ENCODE measurements around the gene CDRT4.

CDRT4 gene

GRCh38 chr17:15492791-15493692 is 25.6 kb upstream of the CDRT4 start:
- Histone ChIP-seq H3K4me3 (ENCODE audit: low read length) (no peak overlapping the region), H3K4me2 (ENCODE audit: low read length) (no peak overlapping the region), H4K20me1 (ENCODE audit: control insufficient read depth, insufficient read depth, low read depth, low read length) (no peaks in the 10 kb centered on the region), H3K27me3 (ENCODE audit: control insufficient read depth, low read length) (no peaks in the 10 kb centered on the region), H3K36me3 (ENCODE audit: control insufficient read depth, low read length) (no peaks in the 10 kb centered on the region), H3K9me3 (ENCODE audit: control insufficient read depth, insufficient read depth, low read length) (no peaks in the 10 kb centered on the region), H3K79me2 (ENCODE audit: control insufficient read depth, low read length) (no peaks in the 10 kb centered on the region), H3K27ac (ENCODE audit: low read depth, low read length) (no peak overlapping the region), H3K9me2 (replicated peaks; ENCODE audit: control insufficient read depth, low read length) (no peaks in the 10 kb centered on the region), H3K4me1 (ENCODE audit: control insufficient read depth, low read length) (no peaks in the 10 kb centered on the region), H3F3A (ENCODE audit: control insufficient read depth, insufficient read depth) (no peaks in the 10 kb centered on the region)
- TF ChIP-seq EZH2phosphoT487 (IDR thresholded peaks at IDR 0.05; ENCODE audit: borderline replicate concordance, low read length) = no peak
- TF ChIP-seq, protein P1, sequence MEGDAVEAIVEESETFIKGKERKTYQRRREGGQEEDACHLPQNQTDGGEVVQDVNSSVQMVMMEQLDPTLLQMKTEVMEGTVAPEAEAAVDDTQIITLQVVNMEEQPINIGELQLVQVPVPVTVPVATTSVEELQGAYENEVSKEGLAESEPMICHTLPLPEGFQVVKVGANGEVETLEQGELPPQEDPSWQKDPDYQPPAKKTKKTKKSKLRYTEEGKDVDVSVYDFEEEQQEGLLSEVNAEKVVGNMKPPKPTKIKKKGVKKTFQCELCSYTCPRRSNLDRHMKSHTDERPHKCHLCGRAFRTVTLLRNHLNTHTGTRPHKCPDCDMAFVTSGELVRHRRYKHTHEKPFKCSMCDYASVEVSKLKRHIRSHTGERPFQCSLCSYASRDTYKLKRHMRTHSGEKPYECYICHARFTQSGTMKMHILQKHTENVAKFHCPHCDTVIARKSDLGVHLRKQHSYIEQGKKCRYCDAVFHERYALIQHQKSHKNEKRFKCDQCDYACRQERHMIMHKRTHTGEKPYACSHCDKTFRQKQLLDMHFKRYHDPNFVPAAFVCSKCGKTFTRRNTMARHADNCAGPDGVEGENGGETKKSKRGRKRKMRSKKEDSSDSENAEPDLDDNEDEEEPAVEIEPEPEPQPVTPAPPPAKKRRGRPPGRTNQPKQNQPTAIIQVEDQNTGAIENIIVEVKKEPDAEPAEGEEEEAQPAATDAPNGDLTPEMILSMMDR (IDR thresholded peaks at IDR 0.05; ENCODE audit: low read depth, low read length, poor library complexity, severe bottlenecking) = no peak

DNA sequence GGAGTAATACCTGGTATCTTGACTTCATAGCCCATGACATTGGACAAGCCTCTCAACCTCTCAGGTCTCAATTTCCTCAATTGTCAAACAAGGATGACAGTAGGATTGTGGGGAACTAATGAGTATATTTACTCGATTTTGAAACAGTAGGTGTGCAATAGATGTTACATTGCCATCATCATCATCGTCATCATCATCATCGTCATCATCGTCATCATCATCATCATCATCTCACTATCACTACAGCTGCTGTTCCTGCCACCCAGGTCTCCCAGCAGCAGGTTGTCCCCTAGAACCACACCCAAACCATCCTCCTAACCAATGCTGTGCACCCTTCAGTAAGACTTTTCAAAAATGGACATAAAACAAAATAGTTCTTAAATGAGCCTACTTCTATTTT is 24.8 kb upstream of the CDRT4 start:
- Histone ChIP-seq H3F3A (ENCODE audit: control insufficient read depth, insufficient read depth) (no peaks in the 10 kb centered on the region), H3K36me3 (ENCODE audit: control insufficient read depth, low read length) (no peaks in the 10 kb centered on the region), H3K4me1 (ENCODE audit: control insufficient read depth, low read length) (no peaks in the 10 kb centered on the region), H3K4me3 (ENCODE audit: low read length) (no peak overlapping the region), H3K27me3 (ENCODE audit: control insufficient read depth, low read length) (no peaks in the 10 kb centered on the region), H3K9me2 (replicated peaks; ENCODE audit: control insufficient read depth, low read length) (no peaks in the 10 kb centered on the region), H4K20me1 (ENCODE audit: control insufficient read depth, insufficient read depth, low read depth, low read length) (no peaks in the 10 kb centered on the region), H3K27ac (ENCODE audit: low read depth, low read length) (no peak overlapping the region), H3K9me3 (ENCODE audit: control insufficient read depth, insufficient read depth, low read length) (no peaks in the 10 kb centered on the region), H3K4me2 (ENCODE audit: low read length) (no peak overlapping the region), H3K79me2 (ENCODE audit: control insufficient read depth, low read length) (no peaks in the 10 kb centered on the region)
- no peak for TF ChIP-seq EZH2phosphoT487 (IDR thresholded peaks at IDR 0.05; ENCODE audit: borderline replicate concordance, low read length)
- TF ChIP-seq, protein P1 (IDR thresholded peaks at IDR 0.05; ENCODE audit: low read depth, low read length, poor library complexity, severe bottlenecking) = no peak

- no peak overlapping the region for H3K4me2 ChIP-seq (ENCODE audit: low read length)
These were observed 23.3 kb upstream of the CDRT4 start for GRCh38 chr17:15490634-15491261.

More at GRCh38 chr17:15490634-15491261, 23.3 kb upstream of the CDRT4 start:
- Histone ChIP-seq H3K79me2 (ENCODE audit: control insufficient read depth, low read length) (no peaks in the 10 kb centered on the region), H3K4me3 (ENCODE audit: low read length) (no peak overlapping the region), H3F3A (ENCODE audit: control insufficient read depth, insufficient read depth) (no peaks in the 10 kb centered on the region), H3K27me3 (ENCODE audit: control insufficient read depth, low read length) (no peaks in the 10 kb centered on the region), H3K9me3 (ENCODE audit: control insufficient read depth, insufficient read depth, low read length) (no peaks in the 10 kb centered on the region), H3K9me2 (replicated peaks; ENCODE audit: control insufficient read depth, low read length) (no peaks in the 10 kb centered on the region), H3K4me1 (ENCODE audit: control insufficient read depth, low read length) (no peaks in the 10 kb centered on the region), H3K36me3 (ENCODE audit: control insufficient read depth, low read length) (no peaks in the 10 kb centered on the region), H4K20me1 (ENCODE audit: control insufficient read depth, insufficient read depth, low read depth, low read length) (no peaks in the 10 kb centered on the region), H3K27ac (ENCODE audit: low read depth, low read length) (no peak overlapping the region)
- TF ChIP-seq, protein P1 (IDR thresholded peaks at IDR 0.05; ENCODE audit: low read depth, low read length, poor library complexity, severe bottlenecking) = no peak
- TF ChIP-seq EZH2phosphoT487 (IDR thresholded peaks at IDR 0.05; ENCODE audit: borderline replicate concordance, low read length) = no peak
